ENCODE measurements around the gene PTTG2. TPM values are rescaled to one million over a fixed set of nuclear protein-coding genes. Genes with fewer than 3 reads are reported as not detected.

PTTG2 gene
- polyA plus RNA-seq, 3 donors from 2014 or later: not detected

Other genes starting within 250 kb of the PTTG2 start
- gene PGM2, start 133.7 kb upstream of the PTTG2 start, polyA plus RNA-seq: 10 to 100 TPM; 26.6 to 31.0 (median 30.1) TPM
- 10 to 100 TPM; 15.2 to 33.3 (median 18.0) TPM for gene TBC1D1, start 69.3 kb upstream of the PTTG2 start, polyA plus RNA-seq